ENCODE measurements around the gene MOCOS.
"Not testable (repeated sequence)": the region's sequence is repeated elsewhere in the genome, so short reads cannot be mapped to it uniquely, and the experiment has no call there.

Gene MOCOS

GRCh38 chr18:36229188-36229587 lies 41.9 kb downstream of the MOCOS start:
- H3K4me3 ChIP-seq (ENCODE audit: control insufficient read depth, low read depth, low read length) = no peak overlapping the region
- no peak for DNase-seq (ENCODE audit: low read depth)
- TF ChIP-seq CTCF (IDR thresholded peaks at IDR 0.05; ENCODE audit: control insufficient read depth, insufficient read depth, low read depth, low read length, missing control alignments) = no peak

GRCh38 chr18:36240510-36240909 lies 53.2 kb downstream of the MOCOS start:
- not testable (repeated sequence) for H3K4me3 ChIP-seq (ENCODE audit: control insufficient read depth, low read depth, low read length); DNase-seq (ENCODE audit: low read depth)

- H3K4me3 ChIP-seq (ENCODE audit: control insufficient read depth, low read depth, low read length) = no peak overlapping the region
- DNase-seq (ENCODE audit: low read depth) = no peak
- TF ChIP-seq CTCF (IDR thresholded peaks at IDR 0.05; ENCODE audit: control insufficient read depth, insufficient read depth, low read depth, low read length, missing control alignments) = no peak
These were observed 54.5 kb downstream of the MOCOS start for GRCh38 chr18:36241831-36242230.

- no peak for TF ChIP-seq CTCF (IDR thresholded peaks at IDR 0.05; ENCODE audit: control insufficient read depth, insufficient read depth, low read depth, low read length, missing control alignments)
- no peak overlapping the region for H3K4me3 ChIP-seq (ENCODE audit: control insufficient read depth, low read depth, low read length)
- DNase-seq (ENCODE audit: low read depth) = peak; percentile 13
These were observed 59.7 kb downstream of the MOCOS start for GRCh38 chr18:36247036-36247435.

- no peak overlapping the region for H3K4me3 ChIP-seq (ENCODE audit: control insufficient read depth, low read depth, low read length)
- no peak for DNase-seq (ENCODE audit: low read depth)
- no peak for TF ChIP-seq CTCF (IDR thresholded peaks at IDR 0.05; ENCODE audit: control insufficient read depth, insufficient read depth, low read depth, low read length, missing control alignments)
These were observed 62.1 kb downstream of the MOCOS start for GRCh38 chr18:36249392-36249791.

- no peak for DNase-seq (ENCODE audit: low read depth)
- TF ChIP-seq CTCF (IDR thresholded peaks at IDR 0.05; ENCODE audit: control insufficient read depth, insufficient read depth, low read depth, low read length, missing control alignments) = no peak
- H3K4me3 ChIP-seq (ENCODE audit: control insufficient read depth, low read depth, low read length) = no peak overlapping the region
These were observed 63.5 kb downstream of the MOCOS start for GRCh38 chr18:36250827-36251226.

GRCh38 chr18:36255072-36255698 lies 67.9 kb downstream of the MOCOS start:
- DNase-seq (ENCODE audit: low read depth) = no peak
- no peak for TF ChIP-seq CTCF (IDR thresholded peaks at IDR 0.05; ENCODE audit: control insufficient read depth, insufficient read depth, low read depth, low read length, missing control alignments)
- H3K4me3 ChIP-seq (ENCODE audit: control insufficient read depth, low read depth, low read length) = no peak overlapping the region
